ENCODE data around the gene E2F6.

DNA sequence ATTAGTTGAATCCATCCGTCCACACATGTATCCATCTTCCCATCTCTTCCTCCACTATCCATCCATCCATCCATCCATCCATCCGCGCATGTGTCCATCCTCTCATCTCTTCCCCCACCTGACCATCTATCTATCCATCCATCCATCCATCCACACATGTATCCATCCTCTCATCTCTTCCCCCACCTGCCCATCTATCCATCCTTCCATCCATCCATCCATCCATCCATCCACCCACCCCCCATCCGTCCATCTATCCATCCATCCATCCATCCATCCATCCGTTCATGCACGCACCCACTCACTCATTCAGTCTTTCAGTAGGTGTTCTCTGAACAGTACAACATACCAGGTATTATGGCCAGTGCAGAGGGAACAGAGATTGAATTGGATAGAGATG, 48.9 kb upstream of the E2F6 start:
- TF ChIP-seq, protein P1, sequence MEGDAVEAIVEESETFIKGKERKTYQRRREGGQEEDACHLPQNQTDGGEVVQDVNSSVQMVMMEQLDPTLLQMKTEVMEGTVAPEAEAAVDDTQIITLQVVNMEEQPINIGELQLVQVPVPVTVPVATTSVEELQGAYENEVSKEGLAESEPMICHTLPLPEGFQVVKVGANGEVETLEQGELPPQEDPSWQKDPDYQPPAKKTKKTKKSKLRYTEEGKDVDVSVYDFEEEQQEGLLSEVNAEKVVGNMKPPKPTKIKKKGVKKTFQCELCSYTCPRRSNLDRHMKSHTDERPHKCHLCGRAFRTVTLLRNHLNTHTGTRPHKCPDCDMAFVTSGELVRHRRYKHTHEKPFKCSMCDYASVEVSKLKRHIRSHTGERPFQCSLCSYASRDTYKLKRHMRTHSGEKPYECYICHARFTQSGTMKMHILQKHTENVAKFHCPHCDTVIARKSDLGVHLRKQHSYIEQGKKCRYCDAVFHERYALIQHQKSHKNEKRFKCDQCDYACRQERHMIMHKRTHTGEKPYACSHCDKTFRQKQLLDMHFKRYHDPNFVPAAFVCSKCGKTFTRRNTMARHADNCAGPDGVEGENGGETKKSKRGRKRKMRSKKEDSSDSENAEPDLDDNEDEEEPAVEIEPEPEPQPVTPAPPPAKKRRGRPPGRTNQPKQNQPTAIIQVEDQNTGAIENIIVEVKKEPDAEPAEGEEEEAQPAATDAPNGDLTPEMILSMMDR (IDR thresholded peaks at IDR 0.05 in 8 of 11, conservative IDR thresholded peaks at IDR 0.05 in 3 of 11) = no peak
- TF ChIP-seq POLR2AphosphoS5 (IDR thresholded peaks at IDR 0.05) (no peak), POLR2A (IDR thresholded peaks at IDR 0.05) (no peak)

All from spleen (tissue), 7 donors.